ENCODE data around the gene SYNGR1.
"Not testable (repeated sequence)": the region's sequence is repeated elsewhere in the genome, so short reads cannot be mapped to it uniquely, and the experiment has no call there.

Gene SYNGR1

GRCh38 chr22:39325392-39325932 lies 24.3 kb upstream of the SYNGR1 start:
- Mint-ChIP-seq H3K4me1 (ENCODE audit: low read depth) (peaks cover 2% of the 10 kb centered on the region), H3K4me3 (no peak overlapping the region), H3K36me3 (ENCODE audit: low read depth) (no peaks in the 10 kb centered on the region), H3K9me3 (no peaks in the 10 kb centered on the region), H3K27ac (no peak overlapping the region), H3K27me3 (ENCODE audit: low read depth) (peaks cover 4% of the 10 kb centered on the region)
- no peak for DNase-seq (ENCODE audit: low spot score)

- DNase-seq (ENCODE audit: low spot score): no peak
- no peak overlapping the region for H3K27ac Mint-ChIP-seq
- H3K4me3 Mint-ChIP-seq: no peak overlapping the region
- H3K4me1 Mint-ChIP-seq (ENCODE audit: low read depth): peaks cover 8% of the 10 kb centered on the region
- no peaks in the 10 kb centered on the region for H3K36me3 Mint-ChIP-seq (ENCODE audit: low read depth)
- H3K9me3 Mint-ChIP-seq: no peaks in the 10 kb centered on the region
- peaks cover 4% of the 10 kb centered on the region for H3K27me3 Mint-ChIP-seq (ENCODE audit: low read depth)
These were observed 21.6 kb upstream of the SYNGR1 start for GRCh38 chr22:39327995-39328754.

- not testable (repeated sequence) for H3K4me1 Mint-ChIP-seq (ENCODE audit: low read depth); H3K27ac Mint-ChIP-seq; H3K9me3 Mint-ChIP-seq; DNase-seq (ENCODE audit: low spot score); H3K36me3 Mint-ChIP-seq (ENCODE audit: low read depth); H3K4me3 Mint-ChIP-seq; H3K27me3 Mint-ChIP-seq (ENCODE audit: low read depth)
These were observed 19.2 kb upstream of the SYNGR1 start for GRCh38 chr22:39330553-39330952.

- no peak overlapping the region for H3K4me3 Mint-ChIP-seq
- H3K4me1 Mint-ChIP-seq (ENCODE audit: low read depth): peaks cover 8% of the 10 kb centered on the region
- DNase-seq (ENCODE audit: low spot score): no peak
- H3K9me3 Mint-ChIP-seq: no peaks in the 10 kb centered on the region
- H3K27me3 Mint-ChIP-seq (ENCODE audit: low read depth): peaks cover 2% of the 10 kb centered on the region
- no peaks in the 10 kb centered on the region for H3K36me3 Mint-ChIP-seq (ENCODE audit: low read depth)
- no peak overlapping the region for H3K27ac Mint-ChIP-seq
These were observed 17.2 kb upstream of the SYNGR1 start for GRCh38 chr22:39332441-39333064.

GRCh38 chr22:39336411-39336810 lies 13.4 kb upstream of the SYNGR1 start:
- DNase-seq (ENCODE audit: low spot score): no peak
- H3K4me1 Mint-ChIP-seq (ENCODE audit: low read depth): peaks cover 8% of the 10 kb centered on the region
- H3K36me3 Mint-ChIP-seq (ENCODE audit: low read depth): no peaks in the 10 kb centered on the region
- no peaks in the 10 kb centered on the region for H3K9me3 Mint-ChIP-seq
- peaks cover 11% of the 10 kb centered on the region for H3K27me3 Mint-ChIP-seq (ENCODE audit: low read depth)
- no peak overlapping the region for H3K4me3 Mint-ChIP-seq
- H3K27ac Mint-ChIP-seq: no peak overlapping the region

- H3K4me3 Mint-ChIP-seq; H3K4me1 Mint-ChIP-seq (ENCODE audit: low read depth); H3K9me3 Mint-ChIP-seq; H3K36me3 Mint-ChIP-seq (ENCODE audit: low read depth); DNase-seq (ENCODE audit: low spot score); H3K27ac Mint-ChIP-seq: not testable (repeated sequence)
- peaks cover 29% of the 10 kb centered on the region for H3K27me3 Mint-ChIP-seq (ENCODE audit: low read depth)
These were observed 10.0 kb upstream of the SYNGR1 start for GRCh38 chr22:39339775-39340174.

- DNase-seq (ENCODE audit: low spot score): no peak
- no peaks in the 10 kb centered on the region for H3K36me3 Mint-ChIP-seq (ENCODE audit: low read depth)
- peaks cover 4% of the 10 kb centered on the region for H3K4me1 Mint-ChIP-seq (ENCODE audit: low read depth)
- no peak overlapping the region for H3K4me3 Mint-ChIP-seq
- no peak overlapping the region for H3K27ac Mint-ChIP-seq
- no peaks in the 10 kb centered on the region for H3K9me3 Mint-ChIP-seq
- peaks cover 29% of the 10 kb centered on the region for H3K27me3 Mint-ChIP-seq (ENCODE audit: low read depth)
These were observed 8.6 kb upstream of the SYNGR1 start for GRCh38 chr22:39341179-39341578.

- DNase-seq (ENCODE audit: low spot score): peak; percentile 38
- Mint-ChIP-seq H3K9me3 (no peaks in the 10 kb centered on the region), H3K36me3 (ENCODE audit: low read depth) (no peaks in the 10 kb centered on the region), H3K27me3 (ENCODE audit: low read depth) (peaks cover 40% of the 10 kb centered on the region), H3K4me1 (ENCODE audit: low read depth) (peaks cover 4% of the 10 kb centered on the region), H3K4me3 (no peak overlapping the region), H3K27ac (no peak overlapping the region)
These were observed 6.3 kb upstream of the SYNGR1 start for GRCh38 chr22:39343259-39344045.

- no peaks in the 10 kb centered on the region for H3K9me3 Mint-ChIP-seq
- H3K27me3 Mint-ChIP-seq (ENCODE audit: low read depth): peaks cover 43% of the 10 kb centered on the region
- peaks cover 4% of the 10 kb centered on the region for H3K4me1 Mint-ChIP-seq (ENCODE audit: low read depth)
- no peak overlapping the region for H3K27ac Mint-ChIP-seq
- no peak overlapping the region for H3K4me3 Mint-ChIP-seq
- H3K36me3 Mint-ChIP-seq (ENCODE audit: low read depth): no peaks in the 10 kb centered on the region
- DNase-seq (ENCODE audit: low spot score): no peak
These were observed 5.8 kb upstream of the SYNGR1 start for GRCh38 chr22:39344046-39344390.

GRCh38 chr22:39345231-39345630 lies 4.6 kb upstream of the SYNGR1 start:
- no peak for DNase-seq (ENCODE audit: low spot score)
- H3K27ac Mint-ChIP-seq: no peak overlapping the region
- peaks cover 48% of the 10 kb centered on the region for H3K27me3 Mint-ChIP-seq (ENCODE audit: low read depth)
- H3K9me3 Mint-ChIP-seq: no peaks in the 10 kb centered on the region
- no peaks in the 10 kb centered on the region for H3K36me3 Mint-ChIP-seq (ENCODE audit: low read depth)
- H3K4me1 Mint-ChIP-seq (ENCODE audit: low read depth): peaks cover 4% of the 10 kb centered on the region
- H3K4me3 Mint-ChIP-seq: no peak overlapping the region

- no peak for DNase-seq (ENCODE audit: low spot score)
- H3K9me3 Mint-ChIP-seq: no peaks in the 10 kb centered on the region
- H3K27me3 Mint-ChIP-seq (ENCODE audit: low read depth): peaks cover 48% of the 10 kb centered on the region
- H3K27ac Mint-ChIP-seq: no peak overlapping the region
- H3K4me1 Mint-ChIP-seq (ENCODE audit: low read depth): no peaks in the 10 kb centered on the region
- H3K36me3 Mint-ChIP-seq (ENCODE audit: low read depth): no peaks in the 10 kb centered on the region
- H3K4me3 Mint-ChIP-seq: peak overlapping the region; percentile 69
These were observed 784 bp upstream of the SYNGR1 start for GRCh38 chr22:39348909-39349505.

- no peaks in the 10 kb centered on the region for H3K36me3 Mint-ChIP-seq (ENCODE audit: low read depth)
- no peaks in the 10 kb centered on the region for H3K9me3 Mint-ChIP-seq
- no peak for DNase-seq (ENCODE audit: low spot score)
- peaks cover 42% of the 10 kb centered on the region for H3K27me3 Mint-ChIP-seq (ENCODE audit: low read depth)
- H3K4me1 Mint-ChIP-seq (ENCODE audit: low read depth): no peaks in the 10 kb centered on the region
- H3K4me3 Mint-ChIP-seq: peak overlapping the region; percentile 69
- H3K27ac Mint-ChIP-seq: no peak overlapping the region
These were observed 255 bp upstream of the SYNGR1 start for GRCh38 chr22:39349506-39349966.

- DNase-seq (ENCODE audit: low spot score): no peak
- Mint-ChIP-seq H3K9me3 (no peaks in the 10 kb centered on the region), H3K27ac (no peak overlapping the region), H3K4me1 (ENCODE audit: low read depth) (no peaks in the 10 kb centered on the region), H3K27me3 (ENCODE audit: low read depth) (peaks cover 40% of the 10 kb centered on the region), H3K36me3 (ENCODE audit: low read depth) (no peaks in the 10 kb centered on the region), H3K4me3 (peak overlapping the region; percentile 65)
These were observed 1.2 kb downstream of the SYNGR1 start for GRCh38 chr22:39350757-39351688.
